SK-N-SH treated with all-trans-retinoic acid at 6 μM for 48 hours (cell line): Measurements from ENCODE around the gene POU6F2.

Experiments
- GLIS3 ChIP-seq: fragments of 250-450 bp; sonication (Bioruptor Pico); IDR thresholded peaks from 2 replicates; pipeline ENCODE4 v1.5.0; 2020; ENCODE audit warnings: mild to moderate bottlenecking, moderate library complexity
- ZFP3 ChIP-seq: fragments of 250-450 bp; sonication (Bioruptor Pico); IDR thresholded peaks from 2 replicates; pipeline ENCODE4 v1.5.0; 2020; ENCODE audit warnings: mild to moderate bottlenecking, moderate library complexity
- TF ChIP-seq, protein P1 (sequence below): fragments of 250-450 bp; sonication (Bioruptor Pico); IDR thresholded peaks from 2 replicates; pipeline ENCODE4 v1.8.0; 2020; ENCODE audit warnings: mild to moderate bottlenecking, moderate library complexity, borderline replicate concordance

DNA sequence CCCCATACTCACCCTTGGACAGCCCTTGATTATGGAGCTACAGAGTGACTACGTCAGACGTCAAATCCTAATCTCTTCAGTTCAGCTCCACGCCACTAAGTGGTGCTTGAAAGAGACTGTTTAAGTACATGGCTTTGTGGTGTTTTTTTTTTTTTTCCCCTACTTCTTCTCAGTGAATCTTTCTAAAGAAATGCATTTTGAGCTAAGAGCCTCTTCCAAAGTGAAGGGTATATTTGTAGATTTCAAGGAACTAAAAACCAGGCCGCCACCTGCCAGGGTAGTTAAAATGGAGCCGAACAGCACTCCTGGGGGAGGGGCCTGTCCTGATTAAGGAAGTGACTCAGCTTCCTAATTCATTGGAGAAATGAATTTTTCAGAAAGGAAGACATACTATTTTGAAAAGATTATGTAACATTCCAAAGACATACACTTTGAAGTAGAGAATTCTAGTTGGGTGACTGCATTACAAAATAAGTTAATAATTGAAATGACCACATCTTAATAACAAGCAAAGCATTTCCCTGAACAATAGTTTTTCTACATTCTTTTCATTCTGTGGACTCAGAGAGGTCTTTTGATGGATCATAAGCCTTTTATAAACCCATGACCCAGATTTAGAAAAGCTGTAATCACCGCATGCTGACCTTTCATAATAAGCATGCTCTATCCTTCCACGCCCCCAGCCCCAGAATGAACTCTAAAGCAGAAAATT is 48.1 kb upstream of the POU6F2 start:
- TF ChIP-seq ZFP3 (no peak), GLIS3 (no peak)
- TF ChIP-seq, protein P1, sequence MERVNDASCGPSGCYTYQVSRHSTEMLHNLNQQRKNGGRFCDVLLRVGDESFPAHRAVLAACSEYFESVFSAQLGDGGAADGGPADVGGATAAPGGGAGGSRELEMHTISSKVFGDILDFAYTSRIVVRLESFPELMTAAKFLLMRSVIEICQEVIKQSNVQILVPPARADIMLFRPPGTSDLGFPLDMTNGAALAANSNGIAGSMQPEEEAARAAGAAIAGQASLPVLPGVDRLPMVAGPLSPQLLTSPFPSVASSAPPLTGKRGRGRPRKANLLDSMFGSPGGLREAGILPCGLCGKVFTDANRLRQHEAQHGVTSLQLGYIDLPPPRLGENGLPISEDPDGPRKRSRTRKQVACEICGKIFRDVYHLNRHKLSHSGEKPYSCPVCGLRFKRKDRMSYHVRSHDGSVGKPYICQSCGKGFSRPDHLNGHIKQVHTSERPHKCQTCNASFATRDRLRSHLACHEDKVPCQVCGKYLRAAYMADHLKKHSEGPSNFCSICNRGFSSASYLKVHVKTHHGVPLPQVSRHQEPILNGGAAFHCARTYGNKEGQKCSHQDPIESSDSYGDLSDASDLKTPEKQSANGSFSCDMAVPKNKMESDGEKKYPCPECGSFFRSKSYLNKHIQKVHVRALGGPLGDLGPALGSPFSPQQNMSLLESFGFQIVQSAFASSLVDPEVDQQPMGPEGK (CRISPR knock-in tag) = no peak
